GM12891 (cell line): ENCODE results near the gene GLB1L3.
"Not testable (repeated sequence)": the region's sequence is repeated elsewhere in the genome, so short reads cannot be mapped to it uniquely, and the experiment has no call there.

Experiments
- POLR2A ChIP-seq: IDR thresholded peaks from 2 replicates; pipeline ENCODE4 v1.6.1; 2011; ENCODE audit warnings: low read depth, low read length, control low read depth
- POLR2AphosphoS5 ChIP-seq: IDR thresholded peaks from 2 replicates; pipeline ENCODE4 v1.6.1; 2011; ENCODE audit warnings: low read depth, low read length, control low read depth
- TAF1 ChIP-seq: IDR thresholded peaks from 2 replicates; pipeline ENCODE4 v1.6.1; 2011; ENCODE audit warnings: low read depth, low read length, control low read depth

- TF ChIP-seq POLR2AphosphoS5, POLR2A, TAF1: not testable (repeated sequence)
Measured at GRCh38 chr11:134321373-134321772, 45.2 kb downstream of the GLB1L3 start.
